Panc1 (cell line): ENCODE results near the gene XXYLT1. TPM values are rescaled to one million over a fixed set of nuclear protein-coding genes. Genes with fewer than 3 reads are reported as not detected.

ENCODE experiments used
- ATAC-seq: fragments of 200-7000 bp; cut with Tn5 transposase; 2 replicates; pipeline ENCODE4 v1.9.1; 2020; ENCODE audit warnings: mild to moderate bottlenecking, moderate library complexity
- BruUV-seq: library from RNA; stranded (reverse); fragments of 400-500 nt; replicated peaks from 2 replicates; lab custom pipeline; 2021; lab: Mats Ljungman, UMichigan
- CTCF ChIA-PET: fragments of 300-600 bp; sonication (Branson Sonifier 250); formaldehyde crosslinking; loops from one replicate; lab custom pipeline; 2022; ENCODE audit warnings: antibody characterized with exemption; lab: Charles Lee
- POLR2A ChIA-PET: fragments of 300-600 bp; sonication (Branson Sonifier 250); formaldehyde crosslinking; loops from one replicate; lab custom pipeline; 2022; ENCODE audit warnings: antibody characterized with exemption; lab: Charles Lee
- DNase-seq: peaks from one replicate; pipeline ENCODE4 v3.0.0-alpha.2; 2010; ENCODE audit warnings: low read depth, low spot score
- H3K27ac ChIP-seq: 2 replicates; pipeline ENCODE4 v1.5.1; 2011; ENCODE audit warnings: mild to moderate bottlenecking, low read length, inconsistent platforms
- H3K27me3 ChIP-seq: fragments of 200-500 bp; sonication (Bioruptor generic); 2 replicates; pipeline ENCODE4 v1.6.0; 2014; ENCODE audit warnings: low read length, inconsistent platforms; ENCODE audit not compliant: control insufficient read depth, insufficient read depth
- H3K36me3 ChIP-seq: fragments of 200-500 bp; sonication (Bioruptor generic); 2 replicates; pipeline ENCODE4 v1.5.1; 2014; ENCODE audit warnings: inconsistent platforms, mild to moderate bottlenecking, low read length, moderate library complexity; ENCODE audit not compliant: control insufficient read depth, insufficient read depth
- H3K4me1 ChIP-seq: 2 replicates; pipeline ENCODE4 v1.5.1; 2011; ENCODE audit warnings: inconsistent platforms, mild to moderate bottlenecking, low read length, moderate library complexity; ENCODE audit not compliant: control insufficient read depth, insufficient read depth
- H3K4me3 ChIP-seq, 2 experiments: 2 replicates each; pipeline ENCODE4 v1.5.1; 2011 to 2012; ENCODE audit warnings: low read depth in 2 of 2, low read length in 2 of 2, mild to moderate bottlenecking in 2 of 2, inconsistent platforms in 1 of 2, moderate library complexity in 1 of 2
- H3K9me3 ChIP-seq: fragments of 200-500 bp; sonication (Bioruptor generic); 2 replicates; pipeline ENCODE4 v1.5.1; 2014; ENCODE audit warnings: low read depth, mild to moderate bottlenecking, inconsistent platforms, low read length, moderate library complexity; ENCODE audit not compliant: control insufficient read depth, insufficient read depth
- POLR2AphosphoS5 ChIP-seq: IDR thresholded peaks from 2 replicates; pipeline ENCODE4 v1.6.1; 2012; ENCODE audit warnings: mild to moderate bottlenecking, low read depth, low read length, moderate library complexity
- REST ChIP-seq, 2 experiments: IDR thresholded peaks; 2 replicates each; pipeline ENCODE4 v1.6.1; 2011 to 2012; ENCODE audit warnings: low read depth in 2 of 2, control low read depth in 1 of 2, low read length in 1 of 2, mild to moderate bottlenecking in 1 of 2, moderate library complexity in 1 of 2; ENCODE audit not compliant: insufficient read depth in 1 of 2
- SIN3A ChIP-seq: IDR thresholded peaks from 2 replicates; pipeline ENCODE4 v1.6.1; 2012; ENCODE audit warnings: low read depth, mild to moderate bottlenecking, low read length, moderate library complexity, borderline replicate concordance; ENCODE audit not compliant: insufficient read depth
- TCF7L2 ChIP-seq: IDR thresholded peaks from 2 replicates; pipeline ENCODE4 v1.6.1; 2011; ENCODE audit warnings: mild to moderate bottlenecking, low read depth, low read length, inconsistent platforms
- in situ Hi-C: cut with HindIII; loops from 2 replicates; pipeline ENCODE4 v1.10.0; 2016; ENCODE audit warnings: low sequenced_read_pairs, low pct_unique_long_range_greater_than_20kb
- intact Hi-C: fragments of 100-400 bp; cut with micrococcal nuclease; formaldehyde crosslinking; loops from one replicate; pipeline ENCODE4 v1.10.0; 2022; ENCODE audit not compliant: unreplicated experiment
- total RNA-seq: library from RNA; stranded (reverse); gene quantifications from one replicate; pipeline ENCODE4 v1.2.1, GENCODE V29; 2021; ENCODE audit not compliant: unreplicated experiment
- TF ChIP-seq, protein P1 (sequence below): fragments of 450-650 bp; IDR thresholded peaks from 2 replicates; pipeline ENCODE4 v1.5.1; 2017; ENCODE audit warnings: mild to moderate bottlenecking

The XXYLT1 gene
- total RNA-seq, 1 experiment from 2014 or later: 26.0 TPM

DNA sequence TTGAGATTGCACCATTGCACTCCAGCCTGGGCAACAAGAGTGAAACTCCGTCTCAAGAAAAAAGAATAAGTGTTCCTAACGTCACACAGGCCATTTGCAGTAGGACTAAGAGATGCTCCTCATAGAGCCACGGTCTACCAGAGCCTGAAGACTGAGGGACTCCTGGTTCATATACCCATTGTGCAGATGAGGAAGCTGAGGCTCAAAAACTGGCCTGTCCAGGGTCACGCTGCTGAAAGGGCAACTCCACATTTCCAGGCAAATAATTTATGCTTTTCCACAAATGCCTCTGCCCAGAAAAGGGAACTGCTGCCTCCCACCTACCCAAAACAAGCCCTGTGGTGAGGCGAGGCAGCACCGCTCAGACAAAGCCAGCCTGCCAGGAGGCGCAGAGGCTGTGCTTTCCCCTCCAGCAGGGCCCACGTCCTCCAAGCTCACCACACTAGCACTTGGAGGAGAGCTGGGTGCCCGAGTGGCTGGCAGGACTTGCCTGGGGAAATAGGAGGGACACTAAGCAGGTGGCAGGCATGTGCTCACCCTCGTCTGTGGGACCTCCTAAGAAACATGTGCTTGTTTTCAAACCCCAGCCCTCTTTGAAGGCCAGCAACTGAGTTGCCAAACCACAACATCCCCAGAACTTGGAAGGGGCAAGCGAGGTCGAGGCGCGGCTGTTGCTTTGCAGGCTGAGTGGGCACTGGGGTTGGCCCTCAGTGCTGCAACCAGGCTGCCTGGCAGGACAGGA, 195.6 kb downstream of the XXYLT1 start:
- CTCF ChIA-PET: no interaction called here
- BruUV-seq: no TSS peak
- DNase-seq (no peak), ATAC-seq (no peak)
- Histone ChIP-seq H3K4me3 (no peak overlapping the region), H3K36me3 (no peaks in the 10 kb centered on the region), H3K9me3 (no peaks in the 10 kb centered on the region), H3K27me3 (no peaks in the 10 kb centered on the region), H3K4me1 (peaks cover 10% of the 10 kb centered on the region), H3K27ac (no peak overlapping the region; the same call in 1 of the 2 replicates)
- in situ Hi-C loops (no loop called here), intact Hi-C loops (no loop called here)
- TF ChIP-seq TCF7L2: no peak
- TF ChIP-seq, protein P1, sequence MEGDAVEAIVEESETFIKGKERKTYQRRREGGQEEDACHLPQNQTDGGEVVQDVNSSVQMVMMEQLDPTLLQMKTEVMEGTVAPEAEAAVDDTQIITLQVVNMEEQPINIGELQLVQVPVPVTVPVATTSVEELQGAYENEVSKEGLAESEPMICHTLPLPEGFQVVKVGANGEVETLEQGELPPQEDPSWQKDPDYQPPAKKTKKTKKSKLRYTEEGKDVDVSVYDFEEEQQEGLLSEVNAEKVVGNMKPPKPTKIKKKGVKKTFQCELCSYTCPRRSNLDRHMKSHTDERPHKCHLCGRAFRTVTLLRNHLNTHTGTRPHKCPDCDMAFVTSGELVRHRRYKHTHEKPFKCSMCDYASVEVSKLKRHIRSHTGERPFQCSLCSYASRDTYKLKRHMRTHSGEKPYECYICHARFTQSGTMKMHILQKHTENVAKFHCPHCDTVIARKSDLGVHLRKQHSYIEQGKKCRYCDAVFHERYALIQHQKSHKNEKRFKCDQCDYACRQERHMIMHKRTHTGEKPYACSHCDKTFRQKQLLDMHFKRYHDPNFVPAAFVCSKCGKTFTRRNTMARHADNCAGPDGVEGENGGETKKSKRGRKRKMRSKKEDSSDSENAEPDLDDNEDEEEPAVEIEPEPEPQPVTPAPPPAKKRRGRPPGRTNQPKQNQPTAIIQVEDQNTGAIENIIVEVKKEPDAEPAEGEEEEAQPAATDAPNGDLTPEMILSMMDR: no peak
- no peak for TF ChIP-seq POLR2AphosphoS5
- no peak for TF ChIP-seq SIN3A
- TF ChIP-seq REST (IDR thresholded peaks at IDR 0.05; ENCODE audit: insufficient read depth in 1 of 2, low read depth in 2 of 2, low read length in 1 of 2): no peak
- POLR2A ChIA-PET: no interaction called here

- no peak for DNase-seq
- H3K4me3 ChIP-seq: no peak overlapping the region
- peak overlapping the region; percentile 57; the same call in 1 of the 2 replicates for H3K27ac ChIP-seq
- H3K36me3 ChIP-seq: no peaks in the 10 kb centered on the region
- no peaks in the 10 kb centered on the region for H3K27me3 ChIP-seq
- no peaks in the 10 kb centered on the region; the same call in 1 of the 2 replicates for H3K4me1 ChIP-seq
- no TSS peak for BruUV-seq
- ATAC-seq: no peak
- no peaks in the 10 kb centered on the region for H3K9me3 ChIP-seq
- CTCF ChIA-PET: no interaction called here
- intact Hi-C loops: no loop called here
- POLR2A ChIA-PET: no interaction called here
- TF ChIP-seq TCF7L2: no peak
- no peak for TF ChIP-seq POLR2AphosphoS5
- no peak for TF ChIP-seq SIN3A
- TF ChIP-seq, protein P1: no peak
- TF ChIP-seq REST (IDR thresholded peaks at IDR 0.05; ENCODE audit: insufficient read depth in 1 of 2, low read depth in 2 of 2, low read length in 1 of 2): no peak
- in situ Hi-C loops: no loop called here
Measured at GRCh38 chr3:195073866-195074860, 196.8 kb downstream of the XXYLT1 start.
